ENCODE measurements around the gene ZMYM2.

DNA sequence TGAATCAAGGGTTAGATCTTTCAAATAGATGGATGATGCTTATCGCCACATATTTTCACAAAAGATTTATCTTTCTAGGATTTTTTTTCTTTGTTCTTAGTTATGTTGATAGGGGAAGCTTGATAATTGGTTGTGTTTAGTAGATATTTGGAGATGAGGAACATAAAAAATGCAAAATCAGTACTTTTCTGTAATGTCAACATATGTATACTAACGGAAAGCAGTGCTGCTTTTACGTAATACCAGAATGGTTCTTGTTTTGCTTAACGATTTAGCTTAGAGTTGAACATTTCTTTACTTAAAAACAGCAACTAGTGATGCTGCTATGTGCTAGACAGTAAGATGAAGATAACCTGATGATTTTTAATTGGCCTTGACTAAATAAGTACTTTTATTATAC is 3.0 kb downstream of the ZMYM2 start:
- TF ChIP-seq, protein P1, sequence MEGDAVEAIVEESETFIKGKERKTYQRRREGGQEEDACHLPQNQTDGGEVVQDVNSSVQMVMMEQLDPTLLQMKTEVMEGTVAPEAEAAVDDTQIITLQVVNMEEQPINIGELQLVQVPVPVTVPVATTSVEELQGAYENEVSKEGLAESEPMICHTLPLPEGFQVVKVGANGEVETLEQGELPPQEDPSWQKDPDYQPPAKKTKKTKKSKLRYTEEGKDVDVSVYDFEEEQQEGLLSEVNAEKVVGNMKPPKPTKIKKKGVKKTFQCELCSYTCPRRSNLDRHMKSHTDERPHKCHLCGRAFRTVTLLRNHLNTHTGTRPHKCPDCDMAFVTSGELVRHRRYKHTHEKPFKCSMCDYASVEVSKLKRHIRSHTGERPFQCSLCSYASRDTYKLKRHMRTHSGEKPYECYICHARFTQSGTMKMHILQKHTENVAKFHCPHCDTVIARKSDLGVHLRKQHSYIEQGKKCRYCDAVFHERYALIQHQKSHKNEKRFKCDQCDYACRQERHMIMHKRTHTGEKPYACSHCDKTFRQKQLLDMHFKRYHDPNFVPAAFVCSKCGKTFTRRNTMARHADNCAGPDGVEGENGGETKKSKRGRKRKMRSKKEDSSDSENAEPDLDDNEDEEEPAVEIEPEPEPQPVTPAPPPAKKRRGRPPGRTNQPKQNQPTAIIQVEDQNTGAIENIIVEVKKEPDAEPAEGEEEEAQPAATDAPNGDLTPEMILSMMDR (conservative IDR thresholded peaks at IDR 0.05; ENCODE audit: low read length): no peak
- TF ChIP-seq EZH2phosphoT487 (IDR thresholded peaks at IDR 0.05; ENCODE audit: borderline replicate concordance, low read depth, low read length): no peak
